Endodermal cell (in vitro differentiated cells): ENCODE data around the gene KCNH8. TPM values are rescaled to one million over a fixed set of nuclear protein-coding genes. Genes with fewer than 3 reads are reported as not detected.

Experiments
- DNase-seq: peaks from one replicate; pipeline ENCODE4 v3.0.0-alpha.2; 2017
- H3K27ac ChIP-seq: 2 replicates; pipeline ENCODE4 v1.5.1; 2013; ENCODE audit warnings: mild to moderate bottlenecking, low read depth, low read length, moderate library complexity
- H3K27me3 ChIP-seq: 2 replicates; pipeline ENCODE4 v1.6.1; 2013; ENCODE audit warnings: mild to moderate bottlenecking, low read length, moderate library complexity; ENCODE audit not compliant: insufficient read depth, control insufficient read depth, poor library complexity, severe bottlenecking
- H3K36me3 ChIP-seq: 2 replicates; pipeline ENCODE4 v1.7.0; 2013; ENCODE audit warnings: mild to moderate bottlenecking, low read length, moderate library complexity; ENCODE audit not compliant: control insufficient read depth, insufficient read depth
- H3K4me1 ChIP-seq: one replicate; pipeline ENCODE4 v1.7.0; 2013; ENCODE audit warnings: low read length; ENCODE audit not compliant: control insufficient read depth, insufficient read depth
- H3K4me3 ChIP-seq: 2 replicates; pipeline ENCODE4 v1.5.1; 2013; ENCODE audit warnings: mild to moderate bottlenecking, low read length, moderate library complexity
- H3K9ac ChIP-seq: 2 replicates; pipeline ENCODE4 v1.6.1; 2013; ENCODE audit warnings: mild to moderate bottlenecking, low read length, moderate library complexity; ENCODE audit not compliant: poor library complexity, severe bottlenecking; ENCODE audit errors: extremely low read depth
- H3K9me3 ChIP-seq: 2 replicates; pipeline ENCODE4 v1.6.1; 2013; ENCODE audit warnings: mild to moderate bottlenecking, low read length, moderate library complexity; ENCODE audit not compliant: control insufficient read depth
- H3K27ac Mint-ChIP-seq: 2 replicates; pipeline ENCODE4 v1.8.0; 2020; ENCODE audit warnings: mixed read lengths
- H3K27me3 Mint-ChIP-seq: 2 replicates; pipeline ENCODE4 v1.8.0; 2021; ENCODE audit warnings: mild to moderate bottlenecking, mixed read lengths; ENCODE audit not compliant: insufficient read depth
- H3K36me3 Mint-ChIP-seq: 2 replicates; pipeline ENCODE4 v1.8.0; 2020; ENCODE audit warnings: low read depth, mixed read lengths
- H3K4me1 Mint-ChIP-seq: 2 replicates; pipeline ENCODE4 v1.8.0; 2020; ENCODE audit warnings: mixed read lengths
- H3K4me3 Mint-ChIP-seq: 2 replicates; pipeline ENCODE4 v1.8.0; 2020; ENCODE audit warnings: mild to moderate bottlenecking, moderate library complexity, mixed read lengths
- H3K9me3 Mint-ChIP-seq: 2 replicates; pipeline ENCODE4 v1.8.0; 2020; ENCODE audit warnings: mild to moderate bottlenecking, mixed read lengths
- WGBS, 2 experiments: methylation state at CpG; one replicate each; pipeline versions ENCODE4 v1.1.5 to v1.1.7; 2013; ENCODE audit warnings: missing lambda C conversion rate in 2 of 2, mixed read lengths in 1 of 2; ENCODE audit not compliant: insufficient coverage in 1 of 2, insufficient read length in 1 of 2; 5-methylcytosine and 5-hydroxymethylcytosine counted together
- microRNA-seq: library from miRNA; unstranded; fragments of <30 nt; microRNA quantifications from one replicate; pipeline ENCODE4 v1.2.0, GENCODE V29; 2020; ENCODE audit warnings: borderline microRNAs expressed
- total RNA-seq, 2 donors: library from RNA; stranded (reverse); fragmentation: NEBNext Ultra II Directional in 1 of 2; extraction: Animal tissue kit (Norgen Biotek cat#: 25700) in 1 of 2; gene quantifications; 2 replicates in 1 of 2; 3 replicates in 1 of 2; pipeline ENCODE4 v1.2.1, GENCODE V29; 2021
- TF ChIP-seq, protein P1 (sequence below): fragments of 200-600 bp; sonication (generic); conservative IDR thresholded peaks from 2 replicates; pipeline ENCODE4 v1.5.0; 2021; ENCODE audit warnings: antibody characterized with exemption, mild to moderate bottlenecking

Gene KCNH8
- total RNA-seq, 2 donors from 2014 or later = 12.0 to 15.0 TPM

DNA sequence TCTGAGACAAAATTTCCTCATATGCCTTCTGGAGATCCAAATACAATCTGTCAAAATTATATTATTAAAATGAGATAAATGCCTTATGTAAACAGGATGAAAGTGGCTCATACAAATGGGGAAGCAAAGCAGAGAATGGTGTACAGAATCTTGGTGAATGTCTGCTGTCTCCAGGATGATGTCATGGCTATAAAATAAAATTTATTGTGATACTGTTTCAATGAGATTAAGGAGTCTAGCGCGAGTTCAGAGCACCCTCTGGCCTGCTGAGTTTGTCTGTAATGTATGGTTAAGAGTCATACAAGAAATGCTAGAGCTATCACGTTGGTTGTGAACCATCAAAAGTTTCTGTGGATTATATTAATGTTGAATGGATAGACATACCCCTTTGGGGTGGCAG lies 426.0 kb downstream of the KCNH8 start:
- Mint-ChIP-seq H3K4me1 (no peaks in the 10 kb centered on the region), H3K36me3 (no peaks in the 10 kb centered on the region), H3K27me3 (no peaks in the 10 kb centered on the region), H3K9me3 (peaks cover 3% of the 10 kb centered on the region), H3K4me3 (no peak overlapping the region), H3K27ac (no peak overlapping the region)
- TF ChIP-seq, protein P1, sequence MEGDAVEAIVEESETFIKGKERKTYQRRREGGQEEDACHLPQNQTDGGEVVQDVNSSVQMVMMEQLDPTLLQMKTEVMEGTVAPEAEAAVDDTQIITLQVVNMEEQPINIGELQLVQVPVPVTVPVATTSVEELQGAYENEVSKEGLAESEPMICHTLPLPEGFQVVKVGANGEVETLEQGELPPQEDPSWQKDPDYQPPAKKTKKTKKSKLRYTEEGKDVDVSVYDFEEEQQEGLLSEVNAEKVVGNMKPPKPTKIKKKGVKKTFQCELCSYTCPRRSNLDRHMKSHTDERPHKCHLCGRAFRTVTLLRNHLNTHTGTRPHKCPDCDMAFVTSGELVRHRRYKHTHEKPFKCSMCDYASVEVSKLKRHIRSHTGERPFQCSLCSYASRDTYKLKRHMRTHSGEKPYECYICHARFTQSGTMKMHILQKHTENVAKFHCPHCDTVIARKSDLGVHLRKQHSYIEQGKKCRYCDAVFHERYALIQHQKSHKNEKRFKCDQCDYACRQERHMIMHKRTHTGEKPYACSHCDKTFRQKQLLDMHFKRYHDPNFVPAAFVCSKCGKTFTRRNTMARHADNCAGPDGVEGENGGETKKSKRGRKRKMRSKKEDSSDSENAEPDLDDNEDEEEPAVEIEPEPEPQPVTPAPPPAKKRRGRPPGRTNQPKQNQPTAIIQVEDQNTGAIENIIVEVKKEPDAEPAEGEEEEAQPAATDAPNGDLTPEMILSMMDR = no peak
- Histone ChIP-seq H3K9me3 (peaks cover 4% of the 10 kb centered on the region), H3K4me1 (no peaks in the 10 kb centered on the region), H3K4me3 (no peak overlapping the region), H3K9ac (no peak overlapping the region), H3K27ac (no peak overlapping the region), H3K27me3 (no peaks in the 10 kb centered on the region), H3K36me3 (no peaks in the 10 kb centered on the region)
- DNase-seq = no peak
- WGBS, 2 experiments = 90% methylated on average over 3 of the region's 3 CpGs

DNA sequence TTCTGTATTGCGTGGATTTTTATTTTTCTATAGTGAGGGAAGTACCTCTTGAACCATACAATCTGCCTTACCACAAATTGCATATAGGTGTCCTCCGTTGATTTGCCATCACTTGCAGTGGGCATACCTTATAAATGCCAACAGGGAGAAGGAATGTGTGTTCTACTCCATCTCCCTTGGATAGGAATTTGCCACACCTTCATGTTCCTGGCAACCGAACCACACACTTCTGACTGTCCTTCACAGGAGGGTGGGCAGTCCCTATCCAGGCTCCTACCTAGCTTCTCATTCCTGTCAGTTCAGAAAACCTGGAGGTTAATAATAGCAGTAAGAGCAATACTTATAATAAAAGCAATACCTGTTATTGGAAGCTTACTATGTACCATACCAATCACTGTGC lies 428.0 kb downstream of the KCNH8 start:
- TF ChIP-seq, protein P1 = no peak
- Histone ChIP-seq H3K9me3 (peaks cover 4% of the 10 kb centered on the region), H3K4me3 (no peak overlapping the region), H3K27me3 (no peaks in the 10 kb centered on the region), H3K4me1 (no peaks in the 10 kb centered on the region), H3K27ac (no peak overlapping the region), H3K9ac (no peak overlapping the region), H3K36me3 (no peaks in the 10 kb centered on the region)
- no peaks in the 10 kb centered on the region for H3K4me1 Mint-ChIP-seq
- H3K9me3 Mint-ChIP-seq = peaks cover 3% of the 10 kb centered on the region
- no peaks in the 10 kb centered on the region for H3K36me3 Mint-ChIP-seq
- H3K4me3 Mint-ChIP-seq = no peak overlapping the region
- H3K27ac Mint-ChIP-seq = no peak overlapping the region
- DNase-seq = no peak
- no peaks in the 10 kb centered on the region for H3K27me3 Mint-ChIP-seq
- 89 to 100% methylated on average over 1 to 3 of the region's 3 CpGs for WGBS, 2 experiments

Small RNAs within 50 kb of the gene (microRNA-seq; reads per million reads assigned to microRNA genes)
- not detected for gene MIR4791
